SU-DHL-6 (cell line): Measurements from ENCODE around the gene IL3.

ENCODE experiments used
- H2AFZ ChIP-seq: fragments of 200-600 bp; sonication (generic); 2 replicates; pipeline ENCODE4 v1.6.1; 2014; ENCODE audit warnings: low read depth, mild to moderate bottlenecking, moderate library complexity, mixed read lengths, antibody characterized with exemption, low read length; ENCODE audit not compliant: severe bottlenecking
- H3F3A ChIP-seq: fragments of 200-600 bp; shearing (Covaris generic); 2 replicates; pipeline ENCODE4 v1.6.0; 2016; ENCODE audit warnings: antibody characterized with exemption, mild to moderate bottlenecking; ENCODE audit not compliant: insufficient read depth
- H3K27ac ChIP-seq: fragments of 200-600 bp; sonication (generic); 2 replicates; pipeline ENCODE4 v1.5.1; 2016; ENCODE audit warnings: low read depth, mild to moderate bottlenecking, low read length, moderate library complexity, mixed read lengths
- H3K27me3 ChIP-seq: fragments of 200-600 bp; sonication (generic), shearing (Covaris generic); 2 replicates; pipeline ENCODE4 v1.6.0; 2014; ENCODE audit warnings: mild to moderate bottlenecking, low read length
- H3K36me3 ChIP-seq: fragments of 200-600 bp; sonication (generic); 2 replicates; pipeline ENCODE4 v1.6.1; 2014; ENCODE audit warnings: mild to moderate bottlenecking, low read length, mixed read lengths
- H3K4me2 ChIP-seq: fragments of 300-600, 200-600 bp; shearing (Covaris generic), sonication (generic); 2 replicates; pipeline ENCODE4 v1.6.0; 2014; ENCODE audit warnings: low read length, low read depth, mild to moderate bottlenecking; ENCODE audit not compliant: poor library complexity, severe bottlenecking
- H3K4me3 ChIP-seq: fragments of 200-600 bp; sonication (generic); 2 replicates; pipeline ENCODE4 v1.5.1; 2014; ENCODE audit warnings: antibody characterized with exemption, low read length, mild to moderate bottlenecking, mixed read lengths; ENCODE audit not compliant: insufficient read depth, poor library complexity, severe bottlenecking
- H3K79me2 ChIP-seq: fragments of 200-600 bp; sonication (generic); 2 replicates; pipeline ENCODE4 v1.6.1; 2014; ENCODE audit warnings: mild to moderate bottlenecking, low read length, moderate library complexity; ENCODE audit not compliant: insufficient read depth
- H3K9ac ChIP-seq: fragments of 200-600 bp; sonication (generic); 2 replicates; pipeline ENCODE4 v1.7.0; 2014; ENCODE audit warnings: mild to moderate bottlenecking, low read length
- H3K9me2 ChIP-seq: fragments of 200-600 bp; sonication (generic); replicated peaks from 2 replicates; pipeline ENCODE4 v1.6.1; 2014; ENCODE audit warnings: low read length; ENCODE audit not compliant: insufficient read depth
- H3K9me3 ChIP-seq: fragments of 200-600 bp; sonication (generic); 2 replicates; pipeline ENCODE4 v1.6.1; 2014; ENCODE audit warnings: low read length, mixed read lengths; ENCODE audit not compliant: insufficient read depth
- H4K20me1 ChIP-seq: fragments of 200-600 bp; sonication (generic); 2 replicates; pipeline ENCODE4 v1.6.1; 2014; ENCODE audit warnings: low read depth, mild to moderate bottlenecking, antibody characterized with exemption, low read length, moderate library complexity, mixed read lengths
- EZH2phosphoT487 ChIP-seq: fragments of 200-600 bp; sonication (generic), shearing (Covaris generic); conservative IDR thresholded peaks from 2 replicates; pipeline ENCODE4 v1.6.1; 2018; ENCODE audit warnings: mild to moderate bottlenecking, antibody characterized with exemption, low read length, moderate library complexity, mixed read lengths
- TF ChIP-seq, protein P1 (sequence below): fragments of 200-600 bp; sonication (generic); IDR thresholded peaks from one replicate; pipeline ENCODE4 v1.5.1; 2017; ENCODE audit warnings: antibody characterized with exemption, mild to moderate bottlenecking, low read length, moderate library complexity; ENCODE audit not compliant: insufficient read depth, poor library complexity, severe bottlenecking

Gene IL3

DNA sequence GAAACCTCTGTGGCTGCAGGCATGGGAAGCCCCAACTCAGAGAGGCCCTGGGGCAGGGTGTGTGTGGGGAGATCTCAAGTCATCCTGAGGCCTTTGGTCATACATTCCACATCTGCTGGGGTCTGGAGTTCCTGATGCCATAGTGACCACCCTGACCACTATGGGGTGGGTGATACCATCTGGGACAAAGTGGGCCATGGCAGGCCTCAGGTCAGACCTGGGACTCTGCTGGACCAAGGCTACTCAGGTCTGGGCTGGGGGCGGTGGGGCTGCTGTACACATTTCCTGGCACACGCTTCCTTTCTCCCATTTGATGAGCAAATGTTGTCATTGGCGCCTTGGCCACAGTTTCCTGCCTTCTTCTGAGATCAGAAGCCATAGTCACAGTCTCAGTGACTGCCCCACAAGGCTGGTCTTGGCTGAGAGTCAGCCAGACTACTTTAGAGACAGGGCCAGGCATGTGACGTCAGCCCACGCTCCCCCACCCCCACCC is 33.9 kb upstream of the IL3 start:
- Histone ChIP-seq H3K36me3 (no peaks in the 10 kb centered on the region), H3K27me3 (no peaks in the 10 kb centered on the region), H3K27ac (no peak overlapping the region), H3K9ac (no peak overlapping the region), H3K4me2 (no peak overlapping the region), H2AFZ (no peak overlapping the region), H3K4me3 (no peak overlapping the region), H3K9me2 (no peaks in the 10 kb centered on the region), H3K79me2 (no peaks in the 10 kb centered on the region), H3K9me3 (no peaks in the 10 kb centered on the region), H3F3A (no peaks in the 10 kb centered on the region), H4K20me1 (no peaks in the 10 kb centered on the region)
- TF ChIP-seq, protein P1, sequence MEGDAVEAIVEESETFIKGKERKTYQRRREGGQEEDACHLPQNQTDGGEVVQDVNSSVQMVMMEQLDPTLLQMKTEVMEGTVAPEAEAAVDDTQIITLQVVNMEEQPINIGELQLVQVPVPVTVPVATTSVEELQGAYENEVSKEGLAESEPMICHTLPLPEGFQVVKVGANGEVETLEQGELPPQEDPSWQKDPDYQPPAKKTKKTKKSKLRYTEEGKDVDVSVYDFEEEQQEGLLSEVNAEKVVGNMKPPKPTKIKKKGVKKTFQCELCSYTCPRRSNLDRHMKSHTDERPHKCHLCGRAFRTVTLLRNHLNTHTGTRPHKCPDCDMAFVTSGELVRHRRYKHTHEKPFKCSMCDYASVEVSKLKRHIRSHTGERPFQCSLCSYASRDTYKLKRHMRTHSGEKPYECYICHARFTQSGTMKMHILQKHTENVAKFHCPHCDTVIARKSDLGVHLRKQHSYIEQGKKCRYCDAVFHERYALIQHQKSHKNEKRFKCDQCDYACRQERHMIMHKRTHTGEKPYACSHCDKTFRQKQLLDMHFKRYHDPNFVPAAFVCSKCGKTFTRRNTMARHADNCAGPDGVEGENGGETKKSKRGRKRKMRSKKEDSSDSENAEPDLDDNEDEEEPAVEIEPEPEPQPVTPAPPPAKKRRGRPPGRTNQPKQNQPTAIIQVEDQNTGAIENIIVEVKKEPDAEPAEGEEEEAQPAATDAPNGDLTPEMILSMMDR = no peak
- no peak for TF ChIP-seq EZH2phosphoT487

DNA sequence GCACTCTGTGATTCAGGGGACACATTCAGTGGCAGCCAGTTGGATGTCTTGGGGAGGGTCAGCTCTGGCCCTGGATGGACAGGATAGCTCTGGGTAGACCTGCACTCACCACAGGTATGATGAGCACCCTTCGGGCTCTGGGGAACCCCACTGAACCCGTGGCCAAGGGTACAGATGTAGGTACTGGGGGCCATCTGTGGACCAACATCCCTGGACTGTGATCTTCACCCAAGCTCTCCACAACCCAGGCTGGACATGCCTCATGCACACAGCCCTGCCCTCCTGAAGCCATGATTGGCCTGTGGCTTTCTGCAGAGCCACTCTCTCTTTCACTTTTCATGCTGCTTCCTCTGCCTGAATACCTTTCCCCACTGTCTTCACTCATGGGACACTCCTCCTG is 33.4 kb upstream of the IL3 start:
- no peak overlapping the region for H2AFZ ChIP-seq
- H3K4me2 ChIP-seq = no peak overlapping the region
- no peak overlapping the region for H3K9ac ChIP-seq
- H3K79me2 ChIP-seq = no peaks in the 10 kb centered on the region
- no peaks in the 10 kb centered on the region for H3K27me3 ChIP-seq
- H4K20me1 ChIP-seq = no peaks in the 10 kb centered on the region
- no peaks in the 10 kb centered on the region for H3K36me3 ChIP-seq
- TF ChIP-seq, protein P1 = no peak
- TF ChIP-seq EZH2phosphoT487 = no peak
- no peak overlapping the region for H3K4me3 ChIP-seq
- H3K9me3 ChIP-seq = no peaks in the 10 kb centered on the region
- H3F3A ChIP-seq = no peaks in the 10 kb centered on the region
- H3K9me2 ChIP-seq = no peaks in the 10 kb centered on the region
- no peak overlapping the region for H3K27ac ChIP-seq

DNA sequence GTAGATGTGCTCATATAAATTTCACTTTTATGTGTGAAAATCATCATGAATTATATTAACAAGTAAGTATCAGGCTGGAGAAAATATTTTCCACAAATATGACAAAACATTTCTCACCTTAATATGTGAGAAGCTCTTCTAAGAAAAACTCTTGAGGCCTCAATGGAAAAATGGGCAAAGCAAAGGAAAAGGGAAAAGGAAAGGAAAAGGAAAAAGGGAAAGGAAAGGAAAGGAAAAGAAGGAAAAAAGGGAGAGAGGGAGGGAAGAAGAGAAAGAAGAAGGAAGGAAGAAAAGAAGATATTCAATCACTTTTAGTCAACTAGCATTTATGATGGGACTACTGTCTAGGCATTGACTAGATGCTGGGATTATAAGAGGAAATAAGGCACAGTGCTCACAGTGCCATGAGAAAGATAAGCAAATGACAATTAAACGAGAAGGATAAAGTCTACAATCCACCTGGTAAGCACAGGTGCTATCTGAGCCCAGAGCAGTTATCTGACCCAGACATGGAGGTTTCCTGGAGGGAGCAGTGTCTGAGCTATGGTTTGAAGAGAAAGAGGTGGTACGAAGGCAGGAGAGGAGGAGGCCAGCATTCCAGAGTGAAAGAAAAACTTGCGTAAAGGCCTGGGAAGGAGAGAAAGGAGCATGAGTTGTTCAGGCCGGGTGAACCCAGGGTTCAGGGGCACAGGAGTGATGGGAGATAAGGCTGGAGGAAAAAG is 30.7 kb upstream of the IL3 start:
- Histone ChIP-seq H3K79me2 (no peaks in the 10 kb centered on the region), H3K9ac (no peak overlapping the region), H3K9me2 (no peaks in the 10 kb centered on the region), H3K36me3 (no peaks in the 10 kb centered on the region), H2AFZ (no peak overlapping the region), H3K27ac (no peak overlapping the region), H4K20me1 (no peaks in the 10 kb centered on the region), H3F3A (no peaks in the 10 kb centered on the region), H3K27me3 (no peaks in the 10 kb centered on the region; the same call in 1 of the 2 replicates), H3K4me3 (no peak overlapping the region), H3K9me3 (no peaks in the 10 kb centered on the region), H3K4me2 (no peak overlapping the region)
- TF ChIP-seq, protein P1 = no peak
- TF ChIP-seq EZH2phosphoT487 = no peak
